CD4-positive, alpha-beta T cell treated with Interleukin-15 for 1 hour (primary cell): ENCODE data around the gene DLK1.

Experiments used
- DNase-seq: peaks from one replicate; pipeline ENCODE4 v3.0.0-alpha.2; 2020

The DLK1 gene

GRCh38 chr14:100693877-100694578 lies 32.7 kb upstream of the DLK1 start:
- DNase-seq: no peak

DNA sequence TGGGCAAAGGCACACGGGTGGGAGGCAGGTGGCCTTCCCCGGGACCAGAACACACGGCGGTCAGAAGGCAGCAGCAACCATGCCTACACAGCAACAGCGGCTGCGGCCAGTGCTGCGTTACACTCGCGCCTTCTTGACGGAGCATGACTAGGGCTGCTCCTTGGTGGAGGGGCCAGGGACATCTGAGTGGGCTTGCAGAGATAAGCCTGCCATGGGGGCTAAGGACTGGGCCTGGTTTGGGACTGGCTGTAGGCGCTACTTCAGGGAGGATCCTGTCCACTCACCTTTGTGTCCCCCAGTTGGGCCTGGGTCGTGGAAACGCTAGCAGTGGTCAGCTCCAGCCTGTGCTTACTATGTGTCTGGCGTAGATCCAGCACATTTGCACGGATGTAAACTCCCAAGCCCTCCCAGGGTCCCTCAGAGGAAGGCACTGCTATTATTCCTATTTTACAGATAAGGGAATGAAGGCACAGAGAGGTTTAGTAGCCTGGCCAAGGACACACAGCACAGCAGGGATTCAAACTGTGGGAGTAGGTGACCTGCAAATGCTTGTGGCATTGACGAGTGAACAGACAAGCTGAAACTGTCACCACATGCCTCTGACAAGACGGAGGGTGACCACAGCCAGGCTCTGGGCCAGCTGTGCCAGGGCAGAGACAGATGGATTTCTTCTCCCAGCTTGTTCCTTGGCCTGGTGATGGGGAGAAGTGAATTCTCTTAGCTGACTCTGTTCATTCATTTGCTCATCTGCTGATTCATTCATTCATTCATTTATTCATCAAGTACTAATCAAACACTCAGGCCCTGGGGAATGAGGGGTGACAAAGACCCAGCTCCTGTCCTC lies 31.9 kb upstream of the DLK1 start:
- no peak for DNase-seq

DNA sequence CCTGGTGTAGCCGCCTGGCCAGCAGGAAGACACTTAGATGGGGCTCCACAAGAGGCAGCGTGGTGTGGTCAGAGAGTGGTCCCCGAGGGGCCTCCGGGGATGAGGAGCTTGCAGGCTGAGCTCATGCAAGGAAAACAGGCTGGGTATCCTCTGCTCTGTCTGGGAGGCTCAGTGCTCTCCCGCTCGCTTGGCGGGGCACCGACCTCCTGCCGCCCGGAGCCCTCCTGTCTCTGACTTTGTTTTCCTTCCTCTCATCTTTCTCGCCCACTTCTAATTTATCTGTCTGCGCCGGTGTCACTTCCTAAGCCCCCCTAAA lies 31.3 kb upstream of the DLK1 start:
- DNase-seq: no peak

- DNase-seq: no peak
These were observed 30.7 kb upstream of the DLK1 start for GRCh38 chr14:100696008-100696407.

GRCh38 chr14:100696590-100696989 lies 30.1 kb upstream of the DLK1 start:
- no peak for DNase-seq

DNA sequence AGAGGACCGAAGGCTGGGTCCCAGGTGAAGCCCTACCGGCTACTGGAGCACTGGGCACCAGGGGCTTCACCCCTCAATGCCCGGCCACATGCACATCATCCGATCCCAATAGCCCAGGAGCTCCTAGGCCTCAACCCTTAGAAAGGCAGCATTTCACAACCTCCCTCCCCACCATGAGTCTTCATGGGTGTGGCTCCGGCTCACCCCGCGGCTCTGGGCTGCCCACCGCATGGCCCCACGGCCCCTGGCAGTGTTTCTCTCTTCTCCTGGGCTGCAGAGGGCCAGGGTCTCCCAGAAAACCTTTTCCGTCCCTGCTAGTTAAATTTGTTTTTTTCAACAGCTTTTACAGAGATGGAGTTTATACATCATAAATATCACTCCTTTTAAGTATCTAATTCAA lies 28.6 kb upstream of the DLK1 start:
- no peak for DNase-seq

- no peak for DNase-seq
These were observed 27.8 kb upstream of the DLK1 start for GRCh38 chr14:100698666-100699448.

DNA sequence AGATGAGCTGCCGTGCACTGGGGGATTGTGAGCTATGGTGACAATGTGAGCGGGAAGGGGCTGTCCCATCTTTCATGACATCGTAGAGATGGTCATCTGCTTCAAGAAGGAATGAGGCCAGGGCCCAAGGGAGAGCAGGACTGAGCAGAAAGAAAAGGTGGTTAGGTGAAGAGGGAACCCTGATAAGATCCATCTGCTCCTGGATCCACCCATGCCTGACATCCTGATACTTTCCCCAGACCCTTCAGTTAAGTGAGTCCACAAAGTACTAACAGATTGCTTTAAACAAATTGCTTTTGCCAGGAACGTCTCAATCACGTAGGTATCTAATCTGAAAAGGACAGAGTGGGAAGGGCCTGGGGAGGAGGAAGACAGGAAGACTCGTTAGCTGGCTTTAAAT lies 25.4 kb upstream of the DLK1 start:
- DNase-seq: no peak

DNA sequence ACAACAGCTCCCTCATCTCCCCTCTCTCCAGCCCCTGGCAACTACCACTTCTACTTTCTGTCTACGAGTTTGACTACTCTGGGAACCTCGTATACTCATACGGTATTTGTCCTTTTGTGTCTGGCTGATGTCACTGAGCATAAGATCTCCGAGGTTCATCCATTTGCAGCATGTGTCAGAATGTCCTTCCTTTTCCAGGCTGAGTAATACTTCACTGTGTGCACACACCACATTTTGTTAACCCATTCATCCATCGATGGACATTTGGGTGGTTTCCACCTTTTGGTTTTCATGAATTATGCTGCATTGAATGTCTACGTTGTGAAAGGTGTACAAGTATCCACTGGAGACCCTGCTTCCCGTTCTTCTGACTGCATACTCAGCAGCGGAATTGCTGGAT lies 24.1 kb upstream of the DLK1 start:
- no peak for DNase-seq

- DNase-seq: no peak
These were observed 23.1 kb upstream of the DLK1 start for GRCh38 chr14:100703386-100704220.

DNA sequence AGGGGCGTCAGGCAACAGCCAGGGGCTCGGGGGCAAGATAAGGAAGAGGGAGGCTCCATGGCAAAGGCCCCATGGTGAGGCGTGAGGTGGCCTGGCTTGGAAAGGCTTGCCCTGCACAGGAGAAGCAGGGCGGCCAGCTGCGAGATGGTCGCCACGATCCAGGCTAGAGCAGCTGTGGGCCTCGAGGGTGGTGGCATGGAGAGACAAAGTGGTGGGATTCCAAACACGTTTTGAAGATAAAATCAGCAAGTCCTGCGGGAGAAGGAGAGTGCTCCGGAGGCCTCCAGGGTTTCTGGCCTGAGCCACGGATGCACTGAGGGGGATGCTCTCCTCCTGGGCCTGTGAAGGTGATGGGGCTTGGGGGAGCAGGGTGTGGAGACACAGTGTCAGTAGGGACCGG lies 20.5 kb upstream of the DLK1 start:
- DNase-seq: no peak

DNA sequence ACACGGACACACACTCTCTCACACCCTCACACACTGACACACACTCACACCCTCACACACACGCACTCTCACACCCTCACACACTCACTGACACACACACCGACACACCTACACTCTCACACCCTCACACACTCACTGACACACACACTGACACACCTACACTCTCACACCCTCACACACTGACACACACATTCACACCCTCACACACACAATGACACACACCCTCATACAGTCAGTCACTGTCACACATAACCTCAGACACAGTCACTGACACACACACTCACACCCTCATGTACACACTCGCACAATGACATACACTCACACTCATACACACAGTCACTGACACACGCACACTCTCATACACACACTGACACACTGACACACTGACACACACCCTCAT lies 19.8 kb upstream of the DLK1 start:
- no peak for DNase-seq

DNA sequence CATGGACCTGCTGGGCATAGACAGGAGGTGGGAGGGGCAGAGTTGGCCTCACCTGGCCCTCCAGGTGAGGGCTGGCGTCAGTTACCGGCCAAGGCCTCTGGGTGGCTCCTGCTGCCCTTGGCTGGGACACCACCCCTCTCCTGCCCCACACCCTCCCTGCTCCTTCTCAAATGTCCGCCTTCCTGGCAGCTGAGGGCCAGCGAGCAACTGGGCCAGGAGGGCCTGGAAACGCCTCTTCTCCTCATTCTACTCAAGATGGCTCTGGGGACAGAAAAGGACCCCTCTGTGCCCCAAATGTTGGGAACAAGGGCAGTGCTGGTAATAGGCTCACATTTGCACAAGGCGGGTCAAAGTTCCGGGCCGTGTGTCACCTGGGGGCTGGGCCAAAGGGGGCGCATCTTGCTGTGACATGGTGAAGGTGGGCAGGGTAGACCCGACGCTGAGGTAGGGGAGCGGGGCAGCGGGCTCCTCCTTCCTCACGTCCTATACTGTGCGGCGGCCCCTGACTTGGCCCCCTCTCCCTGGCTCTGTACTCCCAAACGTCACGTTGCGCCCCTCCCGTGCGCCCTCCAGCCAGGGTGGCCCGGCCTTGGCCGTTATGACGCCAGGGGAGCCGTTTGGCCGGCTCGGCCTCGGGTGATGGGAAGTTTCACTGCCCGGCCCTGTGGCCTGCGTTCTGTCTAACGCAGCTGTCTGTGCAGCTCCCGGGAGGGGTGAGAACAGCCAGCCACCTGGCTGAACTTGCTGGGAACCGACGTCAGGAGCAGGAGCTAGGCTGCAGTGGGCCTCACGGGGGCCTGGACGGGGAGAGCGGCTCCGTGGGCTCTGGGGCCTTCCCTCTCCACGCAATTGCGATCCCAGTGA lies 18.0 kb upstream of the DLK1 start:
- DNase-seq: no peak

DNA sequence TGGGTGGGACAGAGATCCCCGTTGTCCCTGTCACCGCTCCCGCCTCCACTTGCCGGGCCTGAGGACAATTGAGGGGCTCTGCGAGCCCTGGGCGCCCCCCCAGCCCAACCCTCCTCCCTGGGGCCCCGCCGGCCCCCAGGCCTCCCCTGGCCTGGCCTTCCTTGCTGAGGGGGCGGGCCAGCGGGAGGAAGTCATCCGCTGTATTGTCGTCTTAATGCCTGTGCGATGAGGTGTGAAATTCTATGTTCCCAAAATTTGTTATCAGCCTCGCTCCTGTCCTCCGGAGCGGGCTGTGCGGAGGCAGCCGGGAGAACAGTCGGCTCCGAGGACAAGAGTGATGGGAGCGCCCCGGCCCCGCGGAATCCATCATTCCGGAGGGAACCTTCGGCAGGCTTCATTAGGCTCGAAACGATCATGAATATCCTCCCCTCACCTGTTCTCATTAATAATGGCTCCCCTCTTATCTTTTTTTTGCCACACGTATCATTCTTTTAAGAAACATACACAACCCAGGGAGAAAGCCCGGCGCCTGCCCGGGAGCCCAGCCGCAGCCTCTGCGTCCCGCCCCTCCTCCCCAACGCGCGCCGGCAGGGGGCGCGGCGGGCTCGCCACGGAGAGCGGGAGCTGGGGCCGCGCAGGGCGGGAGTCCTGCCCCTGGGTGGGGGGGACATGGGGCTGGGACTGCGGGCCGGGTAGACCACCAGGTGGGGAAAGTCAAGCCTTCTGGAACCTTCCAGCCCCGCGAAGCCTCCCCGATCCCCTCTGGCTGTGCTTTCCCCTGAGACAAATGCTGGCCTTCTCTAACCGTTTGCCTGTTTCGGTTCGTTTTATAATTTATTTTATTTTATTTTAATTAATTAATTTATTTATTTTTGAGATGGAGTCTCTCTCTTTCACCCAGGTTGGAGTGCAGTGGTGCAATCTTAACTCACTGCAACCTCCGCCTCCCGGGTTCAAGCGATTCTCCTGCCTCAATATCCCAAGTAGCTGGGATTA lies 17.1 kb upstream of the DLK1 start:
- no peak for DNase-seq

GRCh38 chr14:100710391-100710790 lies 16.3 kb upstream of the DLK1 start:
- DNase-seq: no peak

- DNase-seq: no peak
These were observed 15.7 kb upstream of the DLK1 start for GRCh38 chr14:100710826-100711462.

GRCh38 chr14:100711493-100711892 lies 15.2 kb upstream of the DLK1 start:
- DNase-seq: peak; percentile 21

GRCh38 chr14:100712490-100712889 lies 14.2 kb upstream of the DLK1 start:
- DNase-seq: no peak

DNA sequence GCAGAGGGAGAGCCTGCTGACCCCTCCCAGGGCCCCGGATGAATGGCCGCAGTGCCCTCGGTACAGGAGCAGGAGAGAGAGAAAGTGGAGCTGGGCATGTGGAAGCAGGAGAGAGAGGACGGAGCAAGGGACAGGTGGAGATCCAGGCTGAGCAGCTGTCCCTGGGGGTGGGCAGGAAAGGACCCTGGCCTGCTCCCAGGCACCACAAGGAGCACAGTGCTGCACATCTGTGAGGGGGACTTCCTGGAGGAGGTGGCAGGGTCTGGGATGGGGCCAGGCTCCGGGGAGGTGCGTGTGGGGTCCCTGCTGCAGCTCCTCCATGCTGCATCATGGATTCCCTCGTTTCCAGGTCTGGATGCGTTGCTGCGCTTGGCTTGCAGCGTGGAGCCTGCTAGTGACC lies 13.0 kb upstream of the DLK1 start:
- no peak for DNase-seq

DNA sequence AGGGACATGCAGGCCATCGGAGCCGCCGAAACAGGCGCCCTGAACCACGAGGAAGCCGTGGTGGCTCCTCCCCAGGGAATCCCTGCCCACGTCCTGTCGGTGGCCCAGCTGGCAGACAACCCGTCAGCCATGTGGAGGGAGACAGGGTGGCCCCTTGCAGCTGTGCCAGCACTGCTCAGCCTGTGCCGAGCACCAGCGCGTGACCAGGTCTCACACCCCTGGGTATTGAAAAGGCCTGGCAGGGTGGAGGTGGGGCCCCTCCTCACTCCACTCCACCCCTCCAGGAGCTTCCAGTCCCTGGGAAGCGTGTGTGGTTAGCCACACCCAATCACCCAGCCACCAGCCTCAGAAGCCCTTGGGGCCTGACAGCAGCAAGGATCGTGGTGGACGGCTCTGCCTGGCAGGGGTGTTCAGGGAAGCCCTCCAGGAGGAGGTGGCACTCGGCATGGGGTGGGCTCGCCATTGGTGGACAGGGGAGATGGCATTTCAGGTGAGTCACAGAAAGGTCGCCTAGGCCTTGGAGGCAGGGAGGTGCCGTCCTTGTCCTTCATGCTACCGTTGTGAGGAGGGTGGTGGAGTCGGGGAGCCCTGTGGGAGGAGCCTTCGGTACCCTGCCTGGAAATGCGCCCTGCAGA lies 12.3 kb upstream of the DLK1 start:
- DNase-seq: no peak
